Stimulated activated CD4-positive, alpha-beta T cell treated with anti-CD3 and anti-CD28 coated beads, Interleukin-1b, Interleukin-23, amount 100 ng/mL, for 24 hours (primary cell): ENCODE data around the gene USP6.
"Not testable (repeated sequence)": the region's sequence is repeated elsewhere in the genome, so short reads cannot be mapped to it uniquely, and the experiment has no call there.

Experiments used
- DNase-seq, 4 experiments: peaks; one replicate each; pipeline ENCODE4 v3.0.0-alpha.2; 2020; ENCODE audit warnings: low read depth in 4 of 4, low spot score in 1 of 4

Gene USP6

DNA sequence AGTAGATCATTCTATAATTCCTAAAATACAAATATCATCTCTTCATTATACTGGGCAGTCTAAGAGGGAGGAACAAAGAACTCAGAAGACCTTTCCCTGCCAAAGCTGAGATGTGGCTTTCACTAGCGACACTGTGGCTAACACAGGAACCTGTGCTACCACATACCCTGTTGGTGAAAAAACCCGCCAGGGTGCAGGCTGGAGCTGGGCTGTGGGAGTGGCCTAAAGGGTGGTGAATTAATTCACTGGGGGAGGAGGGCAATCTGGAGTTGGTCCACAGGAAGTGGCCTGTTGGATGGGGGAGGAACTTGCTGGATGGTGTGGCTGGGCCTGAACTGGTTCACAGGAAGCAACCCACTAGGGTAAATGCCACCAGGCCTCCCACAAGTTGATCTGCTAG, 68.5 kb downstream of the USP6 start:
- no peak for DNase-seq

DNA sequence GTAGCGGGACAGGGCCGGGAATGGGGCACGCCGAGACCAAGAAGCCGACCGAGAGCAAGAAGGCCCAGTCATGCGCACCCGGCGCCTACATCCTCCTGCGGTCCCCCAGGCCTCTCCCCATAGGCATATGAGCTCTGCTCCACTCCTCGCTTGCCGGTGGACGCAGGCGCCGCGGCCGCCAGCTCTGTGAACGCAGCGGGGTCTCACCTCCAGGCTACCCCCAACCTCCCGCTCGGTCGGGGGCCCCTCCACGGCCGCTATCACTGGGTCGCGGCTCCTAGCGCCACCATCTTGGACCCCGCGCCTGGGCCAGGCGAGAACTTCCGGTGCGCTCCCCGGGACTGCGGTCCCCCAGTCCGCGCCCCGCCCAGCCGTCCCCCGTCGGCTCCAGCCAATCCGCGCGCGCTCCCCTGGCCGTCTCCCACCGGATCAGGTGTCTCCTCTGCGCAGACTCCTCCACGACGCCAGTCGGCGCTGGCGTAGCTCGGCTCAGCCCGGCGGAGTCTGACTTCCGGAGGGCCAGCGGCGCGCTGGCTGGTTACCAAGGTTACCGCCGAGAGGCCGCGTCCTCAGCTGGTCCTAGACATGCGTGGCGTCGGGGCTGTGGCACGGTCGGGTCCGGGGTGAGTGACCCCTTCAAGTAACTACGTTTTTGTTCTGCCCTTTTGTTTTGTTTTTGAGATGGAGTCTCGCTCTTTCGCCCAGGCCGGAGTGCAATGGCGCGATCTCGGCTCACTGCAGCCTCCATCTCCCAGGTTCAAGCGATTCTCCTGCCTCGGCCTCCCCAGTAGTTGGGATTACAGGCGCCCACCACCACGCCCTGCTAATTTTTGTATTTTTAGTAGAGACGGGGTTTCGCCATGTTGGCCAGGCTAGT, 75.9 kb downstream of the USP6 start, which contains the start of gene ZNF594:
TSS of gene ZNF594 (minus strand) at position 328 of the 877 bp plus-strand sequence. CDS start 7,612 bp downstream, outside the sequence.
- DNase-seq = peak; percentile 90 to 97 (median 95)

DNA sequence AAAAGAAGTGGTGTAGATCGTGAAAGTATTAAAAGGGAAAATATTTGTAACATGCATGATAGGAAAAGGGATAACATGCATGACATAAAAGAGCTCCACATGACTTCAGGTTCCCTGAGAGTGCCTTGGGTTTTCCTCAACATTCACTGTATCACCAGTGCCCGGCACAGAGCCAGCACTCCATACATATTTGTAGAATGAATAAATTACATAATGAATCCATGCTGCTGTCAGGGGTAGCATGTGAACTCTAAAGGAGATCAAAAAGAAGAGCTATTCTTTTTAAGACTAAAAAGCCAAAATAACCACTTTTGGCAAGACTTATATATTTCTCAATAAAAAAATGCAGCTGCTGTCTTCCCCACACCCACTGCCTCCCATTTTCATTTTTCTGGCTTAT, 78.5 kb downstream of the USP6 start:
- DNase-seq = no peak

DNA sequence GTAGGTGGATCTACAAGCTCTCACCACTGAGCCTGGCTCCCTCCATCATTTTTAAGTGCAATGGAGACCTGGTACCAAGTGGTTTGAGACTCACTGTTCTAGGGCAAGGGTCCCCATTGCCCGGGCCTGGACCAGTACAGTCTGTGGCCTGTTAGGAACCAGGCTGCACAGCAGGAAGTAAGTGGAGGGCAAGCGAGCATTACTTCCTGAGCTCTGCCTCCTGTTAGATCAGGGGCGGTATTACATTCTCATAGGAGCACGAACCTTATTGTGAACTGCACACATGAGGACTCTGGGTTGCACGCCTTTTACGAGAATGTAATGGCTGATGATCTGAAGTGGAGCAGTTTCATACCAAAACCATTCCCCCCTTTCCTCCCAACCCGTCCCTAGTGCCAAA, 82.6 kb downstream of the USP6 start:
- DNase-seq = no peak

DNA sequence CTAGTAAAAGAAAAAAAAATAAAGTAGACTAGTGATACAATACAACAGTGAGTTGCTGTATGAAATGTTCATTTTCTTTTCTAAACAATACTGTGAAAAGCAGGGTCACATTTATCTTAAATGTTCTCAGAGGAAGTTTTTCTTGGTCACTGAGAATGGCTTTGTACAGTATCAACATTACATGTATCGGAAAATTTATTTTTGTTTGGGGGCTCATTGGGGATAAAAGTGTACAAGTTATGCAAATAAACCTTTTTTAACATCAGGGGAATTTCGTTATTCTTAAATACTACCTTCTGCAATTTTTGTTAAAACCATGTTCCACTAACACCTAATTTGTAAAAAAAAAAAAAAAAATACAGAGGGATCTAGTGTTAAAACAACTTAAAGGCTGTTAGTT, 84.5 kb downstream of the USP6 start:
- DNase-seq = no peak

DNA sequence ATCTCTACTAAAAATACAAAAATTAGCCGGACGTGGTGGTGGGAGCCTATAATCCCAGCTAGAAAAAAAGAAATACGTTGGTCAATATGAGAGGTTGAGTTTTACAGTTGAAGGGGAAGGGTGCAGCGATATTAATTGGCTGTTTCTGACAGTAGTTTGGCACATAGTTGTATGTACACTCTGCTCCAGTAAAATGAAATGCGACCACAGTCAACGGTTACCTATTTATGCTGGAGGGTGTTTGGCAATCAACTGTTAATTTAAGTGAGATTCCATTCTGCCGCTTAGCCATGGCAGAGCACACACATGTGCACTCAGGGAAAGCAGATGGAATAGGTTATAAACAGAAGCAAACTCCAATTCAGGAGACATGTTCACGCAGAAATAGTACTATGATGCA, 85.2 kb downstream of the USP6 start:
- no peak for DNase-seq

DNA sequence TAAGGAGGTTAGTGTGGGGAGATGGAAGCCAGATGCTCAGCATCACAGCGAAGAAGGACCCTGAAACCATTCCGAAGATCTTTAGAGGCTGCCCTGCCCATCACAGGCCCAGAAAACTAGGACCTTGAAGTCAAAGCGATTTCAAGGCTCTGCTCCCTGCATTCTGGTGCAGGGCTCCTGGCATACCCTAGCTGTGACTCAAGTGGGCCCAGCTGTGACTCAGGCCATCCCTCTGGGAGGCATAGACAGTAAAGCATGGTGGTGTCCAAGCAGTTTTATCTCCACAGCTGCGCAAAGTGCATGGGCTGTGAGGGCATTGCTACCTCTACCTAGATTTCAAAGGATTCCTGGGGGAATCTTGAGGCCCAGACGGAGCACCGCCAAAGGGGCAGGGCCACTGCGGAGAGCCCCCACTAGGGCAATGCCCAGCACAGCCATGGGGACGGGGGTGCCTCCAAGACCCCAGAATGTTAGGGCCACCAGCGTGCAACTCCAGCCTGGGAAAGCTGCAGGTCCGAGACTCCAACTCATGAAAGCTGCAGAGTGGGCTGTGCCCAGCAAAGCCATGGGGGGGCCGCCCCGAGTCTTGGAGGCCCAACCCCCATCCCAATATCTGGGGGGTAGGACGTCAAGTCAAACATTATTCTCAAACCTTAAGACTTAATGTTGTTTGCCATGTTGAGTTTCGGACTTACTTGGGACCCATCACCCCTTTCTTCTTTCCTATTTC, 87.5 kb downstream of the USP6 start:
- no peak for DNase-seq

DNA sequence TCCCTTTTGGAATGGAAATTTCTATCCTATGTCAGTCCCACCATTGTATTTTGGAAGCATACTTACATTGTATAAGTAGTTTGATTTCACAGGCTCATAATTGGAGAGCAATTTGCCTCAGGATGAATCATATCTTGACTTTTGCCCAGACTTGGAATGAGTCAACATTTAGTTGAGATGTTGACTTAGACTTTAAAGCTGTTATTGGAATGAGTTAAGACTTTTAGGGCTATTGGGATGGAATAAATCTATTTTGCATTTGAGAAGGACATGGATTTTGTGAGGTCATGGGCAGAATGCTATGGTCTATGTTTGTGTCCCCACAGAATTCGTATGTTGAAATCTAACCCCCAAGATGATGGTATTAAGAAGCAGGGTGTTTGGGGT, 88.1 kb downstream of the USP6 start:
- no peak for DNase-seq

DNA sequence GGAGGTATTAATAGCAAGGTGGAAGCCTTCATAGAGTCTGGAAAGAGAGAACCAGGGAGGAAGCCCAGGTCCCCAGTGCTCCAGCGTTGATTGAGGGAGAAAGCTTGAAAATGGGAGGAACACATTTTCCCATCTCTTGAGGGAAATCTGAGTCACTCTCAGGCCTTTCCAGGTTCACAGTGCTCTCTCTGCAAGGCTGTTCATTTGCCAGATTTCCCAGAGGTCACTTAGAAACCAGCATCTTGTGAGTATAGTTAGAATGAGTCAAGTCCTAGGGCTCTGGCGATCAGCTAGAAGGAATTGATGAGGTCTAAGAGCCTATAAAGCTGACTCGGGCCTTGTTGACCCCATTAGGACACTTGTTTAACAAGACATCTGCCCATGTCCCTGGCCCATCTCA, 93.6 kb downstream of the USP6 start:
- DNase-seq = no peak

DNA sequence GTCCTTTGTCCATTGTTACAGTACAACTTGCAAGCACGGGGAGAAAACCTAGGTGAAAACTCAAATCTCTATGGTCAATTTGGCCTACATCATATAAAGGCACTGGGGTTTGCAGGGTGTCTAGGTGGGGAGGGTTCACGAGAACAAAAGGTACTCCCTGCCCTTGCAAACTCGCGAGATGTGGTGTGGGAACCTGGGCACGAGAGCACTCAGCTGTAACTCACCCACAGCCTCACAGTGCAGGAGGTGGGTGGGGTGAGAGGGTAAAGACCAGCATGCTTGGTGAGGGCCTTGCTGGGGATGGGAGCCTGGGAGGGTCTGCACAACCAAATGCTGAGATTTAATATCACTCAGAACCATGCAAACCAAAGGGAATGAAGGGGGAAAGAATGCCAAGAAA, 94.3 kb downstream of the USP6 start:
- DNase-seq = no peak

DNA sequence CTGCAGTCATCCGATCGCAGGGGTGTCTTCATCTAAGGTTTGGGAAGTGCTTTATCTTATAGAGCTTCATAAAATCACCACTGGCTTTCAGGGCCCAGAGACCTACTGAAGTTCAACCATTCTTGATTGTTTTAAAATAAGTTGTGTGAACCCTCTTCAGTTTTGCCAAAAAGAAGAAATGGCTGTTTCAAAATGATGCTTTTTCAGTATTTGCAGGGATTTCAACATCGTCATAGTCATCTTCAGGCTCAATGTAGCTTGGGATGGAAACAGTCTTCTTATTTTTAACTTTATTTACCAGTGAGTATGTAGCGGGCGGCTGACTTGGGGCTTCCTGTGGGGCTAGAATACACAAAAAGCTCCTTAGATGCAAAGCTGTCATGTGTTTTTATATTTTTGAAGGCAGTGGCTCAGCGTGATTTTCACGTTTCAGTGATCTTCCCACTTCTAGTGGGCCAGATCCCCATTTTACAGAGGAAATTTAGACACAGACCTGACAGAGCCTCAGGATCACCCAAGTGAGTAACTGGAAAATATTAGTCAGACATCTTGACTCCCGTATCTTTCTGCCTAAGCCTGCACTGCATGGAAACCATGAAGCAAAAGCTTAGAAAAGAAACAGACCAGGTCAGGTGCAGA, 94.9 kb downstream of the USP6 start:
- DNase-seq = no peak

DNA sequence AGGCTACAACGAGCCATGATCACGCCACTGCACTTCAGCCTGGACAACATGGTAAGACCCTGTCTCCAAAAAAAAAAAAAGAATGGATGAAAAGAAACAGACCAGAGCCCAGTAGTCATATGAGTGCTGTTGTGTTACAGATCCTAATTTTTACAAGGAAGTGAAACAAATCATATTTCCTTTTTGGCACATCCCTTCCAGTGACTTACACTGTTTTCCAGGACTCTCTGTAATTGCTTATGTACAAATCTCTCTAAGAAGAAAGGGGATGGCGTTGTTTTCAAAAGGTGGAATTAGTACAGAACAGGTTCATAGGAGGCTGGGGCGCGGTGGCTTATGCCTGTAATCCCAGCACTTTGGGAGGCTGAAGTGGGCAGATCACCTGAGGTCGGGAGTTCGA, 95.6 kb downstream of the USP6 start:
- no peak for DNase-seq

DNA sequence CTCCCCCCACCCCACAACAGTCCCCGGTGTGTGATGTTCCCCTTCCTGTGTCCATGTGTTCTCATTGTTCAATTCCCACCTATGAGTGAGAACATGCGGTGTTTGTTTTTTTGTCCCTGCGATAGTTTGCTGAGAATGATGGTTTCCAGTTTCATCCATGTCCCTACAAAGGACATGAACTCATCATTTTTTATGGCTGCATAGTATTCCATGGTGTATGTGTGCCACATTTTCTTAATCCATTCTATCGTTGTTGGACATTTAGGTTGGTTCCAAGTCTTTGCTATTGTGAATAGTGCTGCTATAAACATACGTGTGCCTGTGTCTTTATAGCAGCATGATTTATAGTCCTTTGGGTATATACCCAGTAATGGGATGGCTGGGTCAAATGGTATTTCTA, 101.7 kb downstream of the USP6 start:
- not testable (repeated sequence) for DNase-seq

DNA sequence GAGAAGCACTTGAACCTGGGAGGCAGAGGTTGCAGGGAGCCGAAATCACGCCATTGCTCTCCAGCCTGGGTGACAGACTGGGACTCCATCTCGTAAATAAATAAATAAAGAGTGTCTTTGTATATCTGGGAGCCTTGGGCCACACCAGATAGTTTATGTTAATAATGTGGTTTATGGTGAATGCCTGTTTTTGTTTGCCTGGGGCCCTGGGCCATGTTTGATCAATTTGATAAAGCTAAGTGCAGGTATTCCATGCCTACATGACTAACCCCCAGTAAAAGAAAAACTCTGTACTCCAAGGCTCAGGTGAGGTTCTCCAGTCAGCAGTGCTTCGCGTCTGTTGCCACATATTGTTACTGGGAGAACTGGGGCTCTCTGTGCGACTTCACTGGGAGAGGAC, 103.7 kb downstream of the USP6 start:
- DNase-seq = no peak

DNA sequence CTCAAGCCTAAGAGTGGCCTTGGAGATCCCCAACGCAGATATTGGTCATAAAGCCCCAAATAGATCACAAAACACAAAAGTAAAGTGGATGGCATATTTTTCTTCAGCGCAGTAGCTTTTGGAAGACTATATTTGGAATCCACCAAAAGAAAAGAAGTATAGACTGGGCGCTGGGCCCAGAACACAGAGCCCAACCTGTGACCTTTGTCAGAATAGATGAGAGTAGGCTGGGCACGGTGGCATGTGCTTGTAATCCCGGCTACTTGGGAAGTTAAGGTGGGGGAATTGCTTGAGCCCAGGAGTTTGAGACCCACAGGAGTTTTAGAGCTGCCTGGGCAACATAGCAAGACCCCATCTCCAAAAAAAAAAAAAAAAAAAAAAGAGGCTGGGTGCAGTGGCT, 104.2 kb downstream of the USP6 start:
- no peak for DNase-seq

DNA sequence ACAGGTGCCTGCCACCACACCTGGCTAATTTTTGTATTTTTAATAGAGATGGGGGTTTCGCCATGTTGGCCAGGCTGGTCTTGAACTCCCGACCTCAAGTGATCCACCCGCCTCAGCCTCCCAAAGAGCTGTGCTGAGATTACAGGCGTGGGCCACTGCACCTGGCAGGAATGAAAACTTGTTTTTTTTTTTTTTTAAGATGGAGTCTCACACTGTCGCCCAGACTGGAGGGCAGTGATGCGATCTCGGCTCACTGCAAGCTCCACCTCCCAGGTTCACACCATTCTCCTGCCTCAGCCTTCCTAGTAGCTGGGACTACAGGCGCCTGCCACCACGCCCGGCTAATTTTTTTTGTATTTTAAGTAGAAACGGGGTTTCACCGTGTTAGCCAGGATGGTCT, 106.1 kb downstream of the USP6 start:
- not testable (repeated sequence) for DNase-seq
